Ammon's horn (tissue), 1 donor: Measurements from ENCODE around the gene SMIM28.
A peak's percentile ranks its signal among the peaks of the same experiment; 100 is the strongest.

ENCODE experiments used
- DNase-seq: peaks from one replicate; pipeline ENCODE4 v3.0.0-alpha.2; 2016; ENCODE audit warnings: low spot score

Gene SMIM28

DNA sequence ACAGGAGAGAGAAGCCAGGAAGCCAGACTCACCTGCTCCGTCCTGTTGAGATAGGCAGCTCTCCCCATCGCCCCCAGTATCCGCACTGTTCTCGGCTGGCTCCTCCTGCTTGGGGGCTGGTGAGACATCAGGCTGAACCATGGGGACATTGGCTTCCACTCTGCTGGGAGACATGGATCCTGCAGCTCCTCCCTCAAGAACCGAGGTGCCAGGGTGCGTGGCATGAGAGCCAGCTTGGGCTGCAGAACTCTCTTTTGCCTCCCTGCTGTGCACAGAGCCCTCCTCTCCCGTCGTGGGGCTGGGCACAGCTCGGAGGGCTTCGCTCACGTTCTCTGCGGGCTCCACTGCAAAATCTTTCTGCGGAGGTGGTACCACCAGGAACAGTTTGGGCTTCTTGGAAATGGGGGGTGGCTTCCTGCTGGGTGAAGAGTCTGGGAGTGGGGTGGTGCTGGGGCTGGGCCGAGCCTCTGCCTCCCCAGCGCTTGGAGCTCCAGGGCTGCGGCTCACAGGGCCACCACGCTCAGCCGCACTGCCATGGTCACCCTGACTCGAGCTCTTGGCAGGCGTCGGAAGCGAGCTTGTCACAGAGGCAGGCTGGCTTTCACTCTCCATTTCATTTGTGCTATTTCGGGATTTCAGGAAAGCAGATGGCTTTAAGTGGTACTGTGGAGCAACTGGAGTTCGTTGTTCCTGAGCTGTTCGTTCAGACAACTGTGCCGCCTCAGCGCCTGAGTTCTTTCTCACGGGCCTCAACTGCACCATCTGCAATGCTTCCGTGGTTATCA is 52.8 kb downstream of the SMIM28 start:
- peak; percentile 80 for DNase-seq

DNA sequence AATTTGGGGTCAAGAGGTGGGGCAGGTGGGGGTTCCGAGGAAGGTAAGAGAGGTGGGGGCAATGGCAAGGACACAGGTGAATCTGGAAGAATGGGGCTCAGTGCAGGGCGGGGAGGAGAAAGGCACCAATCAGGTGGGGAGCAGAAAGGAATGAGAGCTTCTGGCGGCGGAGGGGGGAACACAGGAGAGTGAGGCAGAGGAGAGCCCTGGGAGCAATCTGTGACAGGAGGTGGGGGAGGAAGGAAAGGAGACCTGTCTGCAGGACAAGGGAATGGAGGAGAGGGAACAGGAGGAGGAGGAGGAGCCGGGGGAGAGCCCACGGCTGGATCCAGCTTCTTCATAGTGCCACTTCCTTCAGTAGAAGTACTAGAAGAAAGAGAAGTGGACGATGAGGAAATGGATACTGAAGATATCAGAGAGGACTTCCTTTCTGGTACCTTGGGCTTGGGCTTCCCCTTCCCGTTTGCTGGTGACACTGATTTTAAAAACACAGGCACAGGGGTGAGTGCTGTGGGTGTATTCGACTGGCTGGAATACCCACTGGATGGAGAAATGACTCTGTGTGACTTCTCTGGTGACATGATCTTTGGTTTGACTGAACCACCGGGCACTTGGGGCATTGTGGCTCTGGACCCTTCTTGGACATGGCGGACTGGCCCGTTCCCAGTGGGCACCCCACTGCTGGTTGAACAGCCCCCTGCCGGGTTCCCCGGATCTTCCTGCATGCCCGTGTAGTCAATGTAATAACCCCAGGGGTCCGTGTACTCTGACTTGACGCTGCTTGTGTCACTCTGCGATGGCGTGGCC is 53.8 kb downstream of the SMIM28 start:
- DNase-seq: peak; percentile 54

DNA sequence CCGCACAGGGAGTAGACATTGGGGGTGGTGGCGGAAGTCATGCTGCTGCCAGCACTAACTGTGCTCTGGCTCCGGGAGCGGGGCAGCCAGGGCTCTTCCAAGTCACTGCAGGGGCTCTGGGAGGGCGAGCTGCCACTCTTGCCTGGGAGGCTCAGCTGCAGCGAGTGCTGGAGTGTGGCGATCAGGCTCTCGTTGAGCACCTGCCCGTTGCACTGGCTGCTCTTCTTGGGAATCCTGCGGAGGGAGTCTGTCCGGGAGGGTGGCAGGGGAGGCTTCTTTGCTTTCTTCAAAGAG is 54.3 kb downstream of the SMIM28 start:
- peak; percentile 63 for DNase-seq
